Superior temporal gyrus (tissue), 1 donor: ENCODE results near the gene PSMG4.

ENCODE experiments used
- DNase-seq: peaks from one replicate; pipeline ENCODE4 v3.0.0-alpha.2; 2016; ENCODE audit errors: extremely low spot score

Gene PSMG4

GRCh38 chr6:3308106-3308505 is 49.4 kb downstream of the PSMG4 start:
- no peak for DNase-seq

GRCh38 chr6:3309391-3310050 is 50.8 kb downstream of the PSMG4 start:
- no peak for DNase-seq

- no peak for DNase-seq
Observed at GRCh38 chr6:3310051-3310448, 51.3 kb downstream of the PSMG4 start.

GRCh38 chr6:3310703-3311102 is 52.0 kb downstream of the PSMG4 start:
- DNase-seq, result no peak

GRCh38 chr6:3311826-3312225 is 53.1 kb downstream of the PSMG4 start:
- no peak for DNase-seq

GRCh38 chr6:3312604-3313231 is 54.0 kb downstream of the PSMG4 start:
- no peak for DNase-seq

- no peak for DNase-seq
Observed at GRCh38 chr6:3314176-3314575, 55.4 kb downstream of the PSMG4 start.

GRCh38 chr6:3314621-3315467 is 56.1 kb downstream of the PSMG4 start:
- DNase-seq, result no peak

- no peak for DNase-seq
Observed at GRCh38 chr6:3315841-3316240, 57.1 kb downstream of the PSMG4 start.

- no peak for DNase-seq
Observed at GRCh38 chr6:3316331-3316730, 57.6 kb downstream of the PSMG4 start.

GRCh38 chr6:3316818-3317217 is 58.1 kb downstream of the PSMG4 start:
- no peak for DNase-seq
